Adipocyte (in vitro differentiated cells): ENCODE results near the gene TTPAL.

Experiments used
- DNase-seq: peaks from one replicate; pipeline ENCODE4 v3.0.0-alpha.2; 2015; ENCODE audit warnings: low read depth
- H3K27me3 ChIP-seq: replicated peaks from 2 replicates; pipeline ENCODE4 v1.7.0; 2013; ENCODE audit warnings: mild to moderate bottlenecking, low read length, moderate library complexity; ENCODE audit not compliant: control insufficient read depth, insufficient read depth
- H3K36me3 ChIP-seq: 2 replicates; pipeline ENCODE4 v1.7.0; 2013; ENCODE audit warnings: low read length, mild to moderate bottlenecking, moderate library complexity; ENCODE audit not compliant: control insufficient read depth, insufficient read depth, severe bottlenecking
- H3K4me1 ChIP-seq: 2 replicates; pipeline ENCODE4 v1.7.0; 2013; ENCODE audit warnings: mild to moderate bottlenecking, low read length, moderate library complexity; ENCODE audit not compliant: control insufficient read depth, insufficient read depth
- H3K4me3 ChIP-seq: 2 replicates; pipeline ENCODE4 v1.7.0; 2013; ENCODE audit warnings: mild to moderate bottlenecking, low read length, moderate library complexity
- H3K9ac ChIP-seq: 2 replicates; pipeline ENCODE4 v1.7.0; 2013; ENCODE audit warnings: mild to moderate bottlenecking, low read length, moderate library complexity
- H3K9me3 ChIP-seq: 2 replicates; pipeline ENCODE4 v1.7.0; 2013; ENCODE audit warnings: mild to moderate bottlenecking, low read length, moderate library complexity; ENCODE audit not compliant: control insufficient read depth

The TTPAL gene, protein sequence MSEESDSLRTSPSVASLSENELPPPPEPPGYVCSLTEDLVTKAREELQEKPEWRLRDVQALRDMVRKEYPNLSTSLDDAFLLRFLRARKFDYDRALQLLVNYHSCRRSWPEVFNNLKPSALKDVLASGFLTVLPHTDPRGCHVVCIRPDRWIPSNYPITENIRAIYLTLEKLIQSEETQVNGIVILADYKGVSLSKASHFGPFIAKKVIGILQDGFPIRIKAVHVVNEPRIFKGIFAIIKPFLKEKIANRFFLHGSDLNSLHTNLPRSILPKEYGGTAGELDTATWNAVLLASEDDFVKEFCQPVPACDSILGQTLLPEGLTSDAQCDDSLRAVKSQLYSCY

DNA sequence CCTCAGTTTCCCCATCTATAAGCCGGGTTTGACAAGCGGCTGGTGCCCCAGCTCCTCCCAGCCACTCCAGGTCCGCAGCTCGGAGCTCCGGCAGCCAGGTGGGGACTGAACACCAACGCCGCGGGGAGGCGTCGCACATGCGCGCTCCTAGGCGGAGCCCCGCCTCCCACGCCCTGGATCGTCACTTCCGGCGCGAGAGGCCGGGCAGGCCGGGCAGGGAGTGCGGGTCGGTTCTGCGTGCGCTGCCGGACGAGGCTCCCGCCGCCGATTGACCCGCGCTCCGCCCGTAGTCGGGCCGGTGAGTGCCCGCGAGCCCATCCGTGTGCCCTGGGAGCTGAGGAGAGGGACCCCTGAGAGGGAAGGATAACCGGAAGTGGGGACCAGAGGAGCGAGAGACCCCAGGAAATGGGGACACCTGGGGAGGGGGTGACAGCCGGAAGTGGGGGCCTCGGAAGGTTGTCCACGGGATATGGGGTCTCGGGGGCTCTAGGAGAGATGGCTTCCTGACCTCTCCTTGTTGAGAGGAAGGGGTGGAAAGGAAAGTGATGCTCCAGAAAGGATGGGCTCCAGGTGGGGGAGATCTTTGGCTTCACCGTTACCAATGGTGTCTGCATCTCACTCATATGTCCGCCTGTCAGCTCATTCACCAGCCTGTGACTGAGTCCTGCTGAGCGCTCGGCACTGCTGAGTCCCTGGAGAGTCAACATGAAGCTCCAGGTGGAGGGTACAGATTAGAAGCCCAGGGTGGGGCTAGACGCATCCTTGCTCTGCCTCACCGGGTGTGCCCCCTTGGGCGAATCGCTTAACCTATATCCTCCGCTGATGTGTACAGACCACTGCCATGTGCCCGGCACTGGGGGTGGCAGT, at the start of gene TTPAL:
TSS of gene TTPAL (plus strand) at position 181 of the 867 bp plus-strand sequence. CDS start 4,126 bp downstream, outside the sequence.
- Histone ChIP-seq H3K9me3 (no peaks in the 10 kb centered on the region), H3K9ac (peak within 1 kb of the TSS; percentile 95), H3K27me3 (no peaks in the 10 kb centered on the region), H3K36me3 (peaks cover 11% of the 10 kb centered on the region), H3K4me1 (peaks cover 23% of the 10 kb centered on the region), H3K4me3 (peak within 1 kb of the TSS; percentile 85)
- peak; percentile 97 for DNase-seq

DNA sequence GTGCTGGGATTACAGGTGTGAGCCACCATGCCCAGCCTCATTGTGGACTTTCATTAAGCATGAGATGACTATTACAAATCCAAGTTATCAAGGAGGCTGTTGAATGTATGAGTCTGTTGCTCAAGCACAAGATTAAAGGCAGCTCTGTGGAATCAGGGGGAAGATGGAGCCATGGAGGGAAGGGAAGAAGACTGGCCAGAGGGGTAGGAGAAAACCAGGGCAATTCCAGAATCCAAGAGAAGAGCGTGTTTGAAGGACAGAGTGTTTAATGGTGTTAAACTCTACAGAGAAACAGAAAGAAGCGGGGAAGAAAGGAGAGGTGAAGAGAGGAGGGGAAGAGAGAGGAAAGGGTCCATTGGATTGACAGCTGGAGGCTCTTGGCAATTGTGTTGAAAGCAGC, 49.8 kb upstream of the TTPAL start:
- DNase-seq = no peak
- no peaks in the 10 kb centered on the region for H3K36me3 ChIP-seq
- peaks cover 48% of the 10 kb centered on the region for H3K27me3 ChIP-seq
- H3K4me1 ChIP-seq = peaks cover 4% of the 10 kb centered on the region
- no peak overlapping the region for H3K4me3 ChIP-seq
- H3K9me3 ChIP-seq = no peaks in the 10 kb centered on the region
- H3K9ac ChIP-seq = no peak overlapping the region

DNA sequence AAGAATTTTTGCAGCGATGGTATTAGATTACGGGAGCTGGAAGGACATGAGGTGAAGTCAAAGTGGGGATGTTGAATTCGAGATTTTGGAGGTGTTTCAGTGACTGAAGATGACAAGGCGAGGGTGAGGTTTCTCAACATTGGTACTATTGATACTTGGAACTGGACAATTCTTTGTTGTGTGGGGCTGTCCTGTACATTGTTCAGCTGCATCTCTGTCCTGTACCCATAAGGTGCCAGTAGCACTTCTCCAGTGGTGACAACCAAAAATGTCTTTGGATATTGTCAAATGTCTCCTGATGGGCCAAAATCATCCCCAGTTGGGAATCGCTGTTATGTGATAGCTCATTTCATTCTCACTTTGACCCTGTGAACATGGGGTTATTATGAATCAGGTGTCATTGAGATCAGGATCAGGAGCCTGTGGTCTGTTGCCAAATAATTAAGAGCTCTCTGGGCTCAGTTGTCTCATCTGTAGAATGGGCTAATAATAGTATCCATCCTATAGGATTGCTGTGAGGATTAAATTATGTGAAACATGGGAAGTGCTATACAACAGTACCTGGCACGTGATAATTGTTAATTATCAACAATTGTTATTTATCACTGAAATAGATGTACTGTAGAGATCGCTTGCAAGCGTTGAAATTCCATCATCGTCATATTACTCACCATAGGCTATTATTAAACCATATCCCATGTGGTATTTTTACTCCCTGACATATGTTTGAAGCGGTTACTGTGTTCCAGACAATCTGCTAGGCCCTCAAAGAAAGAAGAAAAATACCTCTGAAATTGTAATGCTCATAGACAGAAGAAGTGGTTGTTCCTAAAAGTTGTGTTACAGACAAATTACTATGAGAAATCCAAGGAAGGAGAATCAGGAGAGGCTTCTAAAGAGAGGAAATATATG, 48.5 kb upstream of the TTPAL start:
- H3K9ac ChIP-seq = no peak overlapping the region
- H3K9me3 ChIP-seq = no peaks in the 10 kb centered on the region
- no peaks in the 10 kb centered on the region for H3K36me3 ChIP-seq
- peaks cover 1% of the 10 kb centered on the region for H3K4me1 ChIP-seq
- no peak for DNase-seq
- no peak overlapping the region for H3K4me3 ChIP-seq
- peaks cover 58% of the 10 kb centered on the region for H3K27me3 ChIP-seq

DNA sequence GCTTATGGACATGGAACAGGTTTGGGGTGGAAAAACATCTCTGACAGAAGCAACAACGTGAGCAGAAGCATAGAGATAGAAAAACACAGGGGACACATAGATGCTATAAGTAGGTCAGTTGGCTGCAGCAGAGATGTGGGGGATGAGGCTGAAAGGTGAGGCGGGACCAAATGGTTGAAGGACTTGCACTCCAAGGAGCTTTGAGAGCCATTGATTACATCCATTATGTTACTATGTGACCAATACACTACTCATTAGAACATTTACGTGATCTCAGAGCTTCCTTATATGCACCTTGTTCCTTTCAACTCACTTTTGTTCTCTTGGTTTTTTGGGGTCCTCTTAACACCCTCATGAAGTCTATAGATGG, 47.9 kb upstream of the TTPAL start:
- H3K27me3 ChIP-seq = peaks cover 60% of the 10 kb centered on the region
- no peak for DNase-seq
- H3K36me3 ChIP-seq = no peaks in the 10 kb centered on the region
- H3K9ac ChIP-seq = no peak overlapping the region
- no peaks in the 10 kb centered on the region for H3K9me3 ChIP-seq
- H3K4me3 ChIP-seq = no peak overlapping the region
- no peaks in the 10 kb centered on the region for H3K4me1 ChIP-seq

DNA sequence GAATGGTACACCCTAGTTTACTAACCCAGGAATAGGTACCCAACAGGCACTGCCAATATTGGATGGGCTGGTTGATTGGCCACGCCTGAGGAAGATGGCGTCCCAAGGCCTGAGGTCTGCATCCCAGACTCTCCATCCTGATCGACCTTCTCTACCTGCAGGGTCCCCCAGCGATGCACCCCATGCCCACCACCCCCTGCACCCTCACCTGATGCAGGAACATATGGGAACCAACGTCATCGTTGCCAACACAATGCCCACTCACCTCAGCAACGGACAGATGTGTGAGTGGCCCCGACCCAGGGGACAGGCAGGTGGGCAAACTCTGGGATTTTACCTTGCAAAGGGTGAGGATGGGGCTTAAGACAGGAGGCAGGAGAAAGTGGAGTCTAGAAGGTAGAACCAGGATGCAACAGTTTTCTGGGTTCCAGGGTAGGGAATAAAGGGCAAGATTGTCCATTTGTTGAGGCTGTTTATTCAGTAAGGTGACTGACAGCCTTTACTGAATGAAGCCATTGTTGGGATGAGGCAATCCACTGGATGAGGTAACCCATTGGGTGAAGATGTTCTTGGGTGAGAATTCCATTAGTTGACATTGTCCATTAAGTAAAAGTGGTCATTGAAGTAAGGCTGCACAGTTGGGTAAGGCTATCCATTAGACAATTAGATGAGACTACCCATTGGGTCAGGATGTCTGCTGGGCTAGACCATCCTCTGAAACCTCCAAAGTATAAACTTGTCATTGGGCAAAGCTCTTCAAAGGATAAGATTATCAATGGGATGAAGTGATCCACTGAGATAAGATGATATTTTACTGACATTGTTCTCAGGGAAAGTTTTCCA, 47.3 kb upstream of the TTPAL start:
- Histone ChIP-seq H3K36me3 (no peaks in the 10 kb centered on the region), H3K9me3 (no peaks in the 10 kb centered on the region), H3K4me1 (no peaks in the 10 kb centered on the region), H3K9ac (no peak overlapping the region), H3K27me3 (peaks cover 63% of the 10 kb centered on the region), H3K4me3 (no peak overlapping the region)
- DNase-seq = no peak

DNA sequence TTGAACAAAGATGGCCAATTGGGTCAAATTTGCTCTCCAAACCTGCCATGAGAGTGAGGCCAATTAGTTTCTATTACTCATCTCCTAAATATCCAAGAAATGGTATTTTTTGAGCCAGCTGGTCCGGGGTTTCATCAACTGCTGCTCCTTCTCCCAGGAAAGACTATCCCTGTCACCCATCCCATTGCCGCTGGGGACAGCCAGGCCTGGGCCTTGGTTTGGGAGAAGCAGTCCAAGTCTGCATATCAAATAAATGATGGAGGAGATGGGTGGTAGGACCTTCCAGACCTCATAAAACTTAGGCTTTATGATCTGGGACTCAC, 46.7 kb upstream of the TTPAL start:
- H3K27me3 ChIP-seq = peaks cover 62% of the 10 kb centered on the region
- no peak overlapping the region for H3K9ac ChIP-seq
- no peaks in the 10 kb centered on the region for H3K4me1 ChIP-seq
- no peak overlapping the region for H3K4me3 ChIP-seq
- no peak for DNase-seq
- no peaks in the 10 kb centered on the region for H3K36me3 ChIP-seq
- H3K9me3 ChIP-seq = no peaks in the 10 kb centered on the region

DNA sequence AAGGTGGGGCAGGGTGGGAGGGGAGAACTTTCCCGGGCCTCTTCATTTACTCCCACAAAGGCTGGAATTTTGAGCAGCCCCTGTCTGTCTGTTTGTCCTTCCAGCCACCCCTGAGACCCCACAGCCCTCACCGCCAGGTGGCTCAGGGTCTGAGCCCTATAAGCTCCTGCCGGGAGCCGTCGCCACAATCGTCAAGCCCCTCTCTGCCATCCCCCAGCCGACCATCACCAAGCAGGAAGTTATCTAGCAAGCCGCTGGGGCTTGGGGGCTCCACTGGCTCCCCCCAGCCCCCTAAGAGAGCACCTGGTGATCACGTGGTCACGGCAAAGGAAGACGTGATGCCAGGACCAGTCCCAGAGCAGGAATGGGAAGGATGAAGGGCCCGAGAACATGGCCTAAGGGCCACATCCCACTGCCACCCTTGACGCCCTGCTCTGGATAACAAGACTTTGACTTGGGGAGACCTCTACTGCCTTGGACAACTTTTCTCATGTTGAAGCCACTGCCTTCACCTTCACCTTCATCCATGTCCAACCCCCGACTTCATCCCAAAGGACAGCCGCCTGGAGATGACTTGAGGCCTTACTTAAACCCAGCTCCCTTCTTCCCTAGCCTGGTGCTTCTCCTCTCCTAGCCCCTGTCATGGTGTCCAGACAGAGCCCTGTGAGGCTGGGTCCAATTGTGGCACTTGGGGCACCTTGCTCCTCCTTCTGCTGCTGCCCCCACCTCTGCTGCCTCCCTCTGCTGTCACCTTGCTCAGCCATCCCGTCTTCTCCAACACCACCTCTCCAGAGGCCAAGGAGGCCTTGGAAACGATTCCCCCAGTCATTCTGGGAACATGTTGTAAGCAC, 46.0 kb upstream of the TTPAL start:
- Histone ChIP-seq H3K27me3 (peaks cover 63% of the 10 kb centered on the region), H3K9ac (no peak overlapping the region)

DNA sequence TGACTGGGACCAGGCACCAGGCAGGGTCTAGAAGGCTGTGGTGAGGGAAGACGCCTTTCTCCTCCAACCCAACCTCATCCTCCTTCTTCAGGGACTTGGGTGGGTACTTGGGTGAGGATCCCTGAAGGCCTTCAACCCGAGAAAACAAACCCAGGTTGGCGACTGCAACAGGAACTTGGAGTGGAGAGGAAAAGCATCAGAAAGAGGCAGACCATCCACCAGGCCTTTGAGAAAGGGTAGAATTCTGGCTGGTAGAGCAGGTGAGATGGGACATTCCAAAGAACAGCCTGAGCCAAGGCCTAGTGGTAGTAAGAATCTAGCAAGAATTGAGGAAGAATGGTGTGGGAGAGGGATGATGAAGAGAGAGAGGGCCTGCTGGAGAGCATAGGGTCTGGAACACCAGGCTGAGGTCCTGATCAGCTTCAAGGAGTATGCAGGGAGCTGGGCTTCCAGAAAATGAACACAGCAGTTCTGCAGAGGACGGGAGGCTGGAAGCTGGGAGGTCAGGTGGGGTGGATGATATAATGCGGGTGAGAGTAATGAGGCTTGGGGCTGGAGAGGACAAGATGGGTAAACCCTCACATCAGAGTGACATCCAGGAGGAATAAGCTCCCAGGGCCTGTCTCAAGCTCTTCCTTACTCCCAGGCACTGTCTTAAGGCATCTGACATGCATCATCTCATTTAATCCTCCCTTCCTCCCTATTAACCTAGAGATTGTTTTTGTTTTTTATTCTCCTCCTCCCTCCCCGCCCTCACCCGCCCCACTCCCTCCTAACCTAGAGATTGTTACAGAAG, 45.2 kb upstream of the TTPAL start:
- Histone ChIP-seq H3K36me3 (no peaks in the 10 kb centered on the region), H3K4me3 (no peak overlapping the region), H3K27me3 (peaks cover 59% of the 10 kb centered on the region), H3K9me3 (no peaks in the 10 kb centered on the region), H3K9ac (no peak overlapping the region), H3K4me1 (no peaks in the 10 kb centered on the region)
- no peak for DNase-seq

More for the DNA sequence above, 46.0 kb upstream of the TTPAL start:
- Histone ChIP-seq H3K36me3 (no peaks in the 10 kb centered on the region), H3K9me3 (no peaks in the 10 kb centered on the region), H3K4me1 (no peaks in the 10 kb centered on the region), H3K4me3 (no peak overlapping the region)
- DNase-seq = no peak

DNA sequence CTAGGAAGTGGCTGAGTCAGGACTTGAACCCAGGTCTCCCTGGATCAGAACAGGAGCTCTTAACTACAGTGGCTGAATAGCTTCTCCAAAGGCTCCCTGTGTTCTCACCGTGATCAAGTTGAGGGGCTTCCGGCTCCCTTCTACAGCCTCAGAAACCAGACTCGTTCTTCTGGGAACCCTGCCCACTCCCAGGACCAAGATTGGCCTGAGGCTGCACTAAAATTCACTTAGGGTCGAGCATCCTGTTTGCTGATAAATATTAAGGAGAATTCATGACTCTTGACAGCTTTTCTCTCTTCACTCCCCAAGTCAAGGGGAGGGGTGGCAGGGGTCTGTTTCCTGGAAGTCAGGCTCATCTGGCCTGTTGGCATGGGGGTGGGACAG, 44.6 kb upstream of the TTPAL start:
- Histone ChIP-seq H3K4me1 (no peaks in the 10 kb centered on the region), H3K36me3 (no peaks in the 10 kb centered on the region), H3K27me3 (peaks cover 57% of the 10 kb centered on the region)

More for the DNA sequence above, 44.6 kb upstream of the TTPAL start:
- Histone ChIP-seq H3K9me3 (no peaks in the 10 kb centered on the region), H3K9ac (no peak overlapping the region), H3K4me3 (no peak overlapping the region)
- no peak for DNase-seq
